Type B pancreatic cell (in vitro differentiated cells): ENCODE measurements around the gene TMC1. TPM values are rescaled to one million over a fixed set of nuclear protein-coding genes. Genes with fewer than 3 reads are reported as not detected.
A peak's percentile ranks its signal among the peaks of the same experiment; 100 is the strongest.

Experiments used
- DNase-seq: peaks from one replicate; pipeline ENCODE4 v3.0.0; 2021; ENCODE audit warnings: mixed read lengths; ENCODE audit not compliant: unreplicated experiment; ENCODE audit errors: extremely low spot score
- H3K27ac Mint-ChIP-seq: 2 replicates; pipeline ENCODE4 v1.8.0; 2021; ENCODE audit warnings: mild to moderate bottlenecking, mixed read lengths
- H3K27me3 Mint-ChIP-seq: 2 replicates; pipeline ENCODE4 v1.8.0; 2021; ENCODE audit warnings: mixed read lengths
- H3K36me3 Mint-ChIP-seq: 2 replicates; pipeline ENCODE4 v1.8.0; 2021; ENCODE audit warnings: mixed read lengths
- H3K4me1 Mint-ChIP-seq: one replicate; pipeline ENCODE4 v1.8.0; 2021; ENCODE audit warnings: mixed read lengths; ENCODE audit not compliant: unreplicated experiment
- H3K4me3 Mint-ChIP-seq: 2 replicates; pipeline ENCODE4 v1.8.0; 2021; ENCODE audit warnings: mild to moderate bottlenecking, mixed read lengths
- H3K9me3 Mint-ChIP-seq: 2 replicates; pipeline ENCODE4 v1.8.0; 2021; ENCODE audit warnings: mixed read lengths
- total RNA-seq: library from RNA; stranded (reverse); gene quantifications from 2 replicates; pipeline ENCODE4 v1.2.1, GENCODE V29; 2021; ENCODE audit warnings: low replicate concordance
- TF ChIP-seq, protein P1 (sequence below): fragments of 200-600 bp; sonication (generic); conservative IDR thresholded peaks from 2 replicates; pipeline ENCODE4 v1.5.0; 2021; ENCODE audit warnings: antibody characterized with exemption, mild to moderate bottlenecking

Gene TMC1
- total RNA-seq, 1 donor from 2014 or later: not detected

- H3K27ac Mint-ChIP-seq: no peak overlapping the region
- DNase-seq: no peak
- H3K4me3 Mint-ChIP-seq: no peak overlapping the region
- TF ChIP-seq, protein P1, sequence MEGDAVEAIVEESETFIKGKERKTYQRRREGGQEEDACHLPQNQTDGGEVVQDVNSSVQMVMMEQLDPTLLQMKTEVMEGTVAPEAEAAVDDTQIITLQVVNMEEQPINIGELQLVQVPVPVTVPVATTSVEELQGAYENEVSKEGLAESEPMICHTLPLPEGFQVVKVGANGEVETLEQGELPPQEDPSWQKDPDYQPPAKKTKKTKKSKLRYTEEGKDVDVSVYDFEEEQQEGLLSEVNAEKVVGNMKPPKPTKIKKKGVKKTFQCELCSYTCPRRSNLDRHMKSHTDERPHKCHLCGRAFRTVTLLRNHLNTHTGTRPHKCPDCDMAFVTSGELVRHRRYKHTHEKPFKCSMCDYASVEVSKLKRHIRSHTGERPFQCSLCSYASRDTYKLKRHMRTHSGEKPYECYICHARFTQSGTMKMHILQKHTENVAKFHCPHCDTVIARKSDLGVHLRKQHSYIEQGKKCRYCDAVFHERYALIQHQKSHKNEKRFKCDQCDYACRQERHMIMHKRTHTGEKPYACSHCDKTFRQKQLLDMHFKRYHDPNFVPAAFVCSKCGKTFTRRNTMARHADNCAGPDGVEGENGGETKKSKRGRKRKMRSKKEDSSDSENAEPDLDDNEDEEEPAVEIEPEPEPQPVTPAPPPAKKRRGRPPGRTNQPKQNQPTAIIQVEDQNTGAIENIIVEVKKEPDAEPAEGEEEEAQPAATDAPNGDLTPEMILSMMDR: peak; percentile 42
- H3K9me3 Mint-ChIP-seq: no peaks in the 10 kb centered on the region
- H3K36me3 Mint-ChIP-seq: no peaks in the 10 kb centered on the region
- no peaks in the 10 kb centered on the region for H3K4me1 Mint-ChIP-seq
- H3K27me3 Mint-ChIP-seq: no peaks in the 10 kb centered on the region
Observed at GRCh38 chr9:72753266-72753893, 232.0 kb downstream of the TMC1 start.

GRCh38 chr9:72755836-72756235, 234.4 kb downstream of the TMC1 start:
- peaks cover 6% of the 10 kb centered on the region for H3K27me3 Mint-ChIP-seq
- DNase-seq: no peak
- H3K27ac Mint-ChIP-seq: no peak overlapping the region
- TF ChIP-seq, protein P1: no peak
- H3K4me3 Mint-ChIP-seq: no peak overlapping the region
- H3K36me3 Mint-ChIP-seq: no peaks in the 10 kb centered on the region
- H3K9me3 Mint-ChIP-seq: no peaks in the 10 kb centered on the region
- no peaks in the 10 kb centered on the region for H3K4me1 Mint-ChIP-seq

DNA sequence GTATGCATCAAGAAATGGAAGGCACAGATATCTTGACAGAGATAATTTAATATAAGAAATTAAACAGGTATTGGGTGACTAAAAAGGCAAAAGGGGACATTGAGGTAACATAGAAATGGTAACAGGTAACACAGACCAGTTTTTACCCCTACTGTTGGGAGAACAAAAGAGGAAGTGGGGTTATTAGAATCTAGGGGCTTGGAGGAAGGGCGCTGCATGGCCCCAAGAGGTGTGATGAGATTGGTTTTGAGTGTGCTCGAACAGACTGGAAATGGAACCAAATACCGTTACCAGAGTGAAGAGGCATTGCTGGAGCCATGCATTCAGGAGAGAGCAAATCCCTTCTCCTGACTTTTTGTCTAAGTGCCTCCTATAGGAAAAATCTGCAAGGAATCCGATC, 237.5 kb downstream of the TMC1 start:
- H3K36me3 Mint-ChIP-seq: no peaks in the 10 kb centered on the region
- H3K4me3 Mint-ChIP-seq: no peak overlapping the region
- peaks cover 17% of the 10 kb centered on the region for H3K27me3 Mint-ChIP-seq
- no peak for DNase-seq
- H3K9me3 Mint-ChIP-seq: no peaks in the 10 kb centered on the region
- H3K4me1 Mint-ChIP-seq: no peaks in the 10 kb centered on the region
- no peak overlapping the region for H3K27ac Mint-ChIP-seq
- TF ChIP-seq, protein P1: no peak

DNA sequence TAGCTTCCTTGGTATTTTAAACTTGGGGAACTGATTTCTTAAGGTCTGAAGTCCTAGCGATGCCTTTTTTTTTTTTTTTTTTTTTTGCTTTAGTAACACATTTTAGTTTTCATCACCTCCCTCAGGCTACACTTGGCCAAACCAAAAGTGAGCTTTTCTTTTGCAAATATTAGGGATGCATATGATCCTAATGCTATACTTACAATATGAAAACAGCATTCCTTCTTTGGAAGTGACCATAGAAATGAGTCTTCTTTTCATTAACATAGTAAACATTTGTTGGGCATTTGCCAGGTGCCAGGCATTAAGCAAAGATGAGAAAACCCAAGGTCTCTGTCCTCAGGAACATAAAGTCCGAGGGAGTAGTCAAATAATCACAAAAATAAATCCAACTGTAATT, 241.6 kb downstream of the TMC1 start:
- Mint-ChIP-seq H3K36me3 (no peaks in the 10 kb centered on the region), H3K4me1 (no peaks in the 10 kb centered on the region), H3K9me3 (no peaks in the 10 kb centered on the region), H3K27ac (no peak overlapping the region), H3K4me3 (no peak overlapping the region), H3K27me3 (peaks cover 17% of the 10 kb centered on the region)
- DNase-seq: no peak
- TF ChIP-seq, protein P1: no peak

- no peaks in the 10 kb centered on the region for H3K4me1 Mint-ChIP-seq
- no peak overlapping the region for H3K4me3 Mint-ChIP-seq
- H3K9me3 Mint-ChIP-seq: no peaks in the 10 kb centered on the region
- no peak overlapping the region for H3K27ac Mint-ChIP-seq
- H3K27me3 Mint-ChIP-seq: peaks cover 3% of the 10 kb centered on the region
- no peaks in the 10 kb centered on the region for H3K36me3 Mint-ChIP-seq
- TF ChIP-seq, protein P1: no peak
- no peak for DNase-seq
Observed at GRCh38 chr9:72769546-72769945, 248.1 kb downstream of the TMC1 start.

- H3K36me3 Mint-ChIP-seq: no peaks in the 10 kb centered on the region
- H3K4me3 Mint-ChIP-seq: no peak overlapping the region
- peaks cover 3% of the 10 kb centered on the region for H3K27me3 Mint-ChIP-seq
- TF ChIP-seq, protein P1: no peak
- H3K27ac Mint-ChIP-seq: no peak overlapping the region
- DNase-seq: no peak
- H3K9me3 Mint-ChIP-seq: no peaks in the 10 kb centered on the region
- H3K4me1 Mint-ChIP-seq: no peaks in the 10 kb centered on the region
Observed at GRCh38 chr9:72772661-72773060, 251.3 kb downstream of the TMC1 start.
